Heart left ventricle (tissue), 13 donors: ENCODE measurements around the gene MAP7D3.

Experiments used
- POLR2A ChIP-seq, 2 donors: fragments of 450-650 bp; IDR thresholded peaks; one replicate each; pipeline ENCODE4 v1.6.1; 2017; ENCODE audit warnings: antibody characterized with exemption in 2 of 2, mild to moderate bottlenecking in 2 of 2, moderate library complexity in 2 of 2
- TF ChIP-seq, protein P1 (sequence below), 12 donors: fragments of 200-600 bp; sonication (generic) in 4 of 12; IDR thresholded peaks; one replicate each; pipeline versions ENCODE4 v1.5.0 to v1.8.0; 2018 to 2022; ENCODE audit warnings: antibody characterized with exemption in 12 of 12, mild to moderate bottlenecking in 5 of 12
- donor health status: ischemic (EF 13 %, LVEDD 7.1; RV severe dilation, severe dysfunction).
- donor health status: DM: no; HTN: yes; CAD: no.
- donor health status: DM: no; HTN: no; CAD: no.
- donor health status: ischemic (EF 25% LVEDD 6.9; RV normal size, moderate dysfunction).
- donor health status: ischemic (EF 25% LVEDD 5.7; RV mildly dilated, moderate dysfunction).
- donor health status: ischemic (EF 35%, LVEDD 5.7; RV mildly dilated, moderate dysfunction).
- donor health status: nonischemic (EF 11% LVEDD 7.7; RV severe dilation, severe dysfunction).
- donor health status: DM: yes; HTN: yes; CAD: no.
- donor health status: PGD.
- donor health status: ischemic (EF 29% LVEDD 5.4; RV normal size, mild dysfunction).
- donor health status: nonischemic (EF 23%, LVEDD 6.1; RV moderate dilation, normal function).

DNA sequence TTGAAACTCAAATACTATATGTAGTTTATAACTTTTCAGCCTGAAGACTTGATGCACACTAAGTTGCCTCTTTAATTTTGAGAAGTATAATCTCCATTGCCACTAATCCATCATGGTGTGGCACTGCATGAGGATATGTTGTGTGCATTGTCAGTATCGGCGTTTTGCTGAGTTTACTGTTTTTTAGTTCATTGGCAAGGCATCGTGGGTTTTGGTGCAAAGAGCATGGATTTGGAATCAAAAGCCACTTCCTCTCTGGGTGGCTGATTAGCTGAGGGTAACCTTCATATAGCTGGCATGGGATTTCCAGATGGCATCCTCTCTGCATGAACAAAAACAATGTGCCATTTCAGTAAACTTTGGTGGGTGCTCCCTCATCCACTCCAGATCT lies 65.2 kb downstream of the MAP7D3 start:
- no peak for TF ChIP-seq POLR2A (IDR thresholded peaks at IDR 0.05)
- TF ChIP-seq, protein P1, sequence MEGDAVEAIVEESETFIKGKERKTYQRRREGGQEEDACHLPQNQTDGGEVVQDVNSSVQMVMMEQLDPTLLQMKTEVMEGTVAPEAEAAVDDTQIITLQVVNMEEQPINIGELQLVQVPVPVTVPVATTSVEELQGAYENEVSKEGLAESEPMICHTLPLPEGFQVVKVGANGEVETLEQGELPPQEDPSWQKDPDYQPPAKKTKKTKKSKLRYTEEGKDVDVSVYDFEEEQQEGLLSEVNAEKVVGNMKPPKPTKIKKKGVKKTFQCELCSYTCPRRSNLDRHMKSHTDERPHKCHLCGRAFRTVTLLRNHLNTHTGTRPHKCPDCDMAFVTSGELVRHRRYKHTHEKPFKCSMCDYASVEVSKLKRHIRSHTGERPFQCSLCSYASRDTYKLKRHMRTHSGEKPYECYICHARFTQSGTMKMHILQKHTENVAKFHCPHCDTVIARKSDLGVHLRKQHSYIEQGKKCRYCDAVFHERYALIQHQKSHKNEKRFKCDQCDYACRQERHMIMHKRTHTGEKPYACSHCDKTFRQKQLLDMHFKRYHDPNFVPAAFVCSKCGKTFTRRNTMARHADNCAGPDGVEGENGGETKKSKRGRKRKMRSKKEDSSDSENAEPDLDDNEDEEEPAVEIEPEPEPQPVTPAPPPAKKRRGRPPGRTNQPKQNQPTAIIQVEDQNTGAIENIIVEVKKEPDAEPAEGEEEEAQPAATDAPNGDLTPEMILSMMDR (IDR thresholded peaks at IDR 0.05) = no peak
